Hypothalamus (tissue), 51 donors: ENCODE data around the gene CACNB1.

Experiments
- DNase-seq, 51 donors: peaks; one replicate each; lab custom pipeline; 2025; lab: John Stamatoyannopoulos, UW

The CACNB1 gene

DNA sequence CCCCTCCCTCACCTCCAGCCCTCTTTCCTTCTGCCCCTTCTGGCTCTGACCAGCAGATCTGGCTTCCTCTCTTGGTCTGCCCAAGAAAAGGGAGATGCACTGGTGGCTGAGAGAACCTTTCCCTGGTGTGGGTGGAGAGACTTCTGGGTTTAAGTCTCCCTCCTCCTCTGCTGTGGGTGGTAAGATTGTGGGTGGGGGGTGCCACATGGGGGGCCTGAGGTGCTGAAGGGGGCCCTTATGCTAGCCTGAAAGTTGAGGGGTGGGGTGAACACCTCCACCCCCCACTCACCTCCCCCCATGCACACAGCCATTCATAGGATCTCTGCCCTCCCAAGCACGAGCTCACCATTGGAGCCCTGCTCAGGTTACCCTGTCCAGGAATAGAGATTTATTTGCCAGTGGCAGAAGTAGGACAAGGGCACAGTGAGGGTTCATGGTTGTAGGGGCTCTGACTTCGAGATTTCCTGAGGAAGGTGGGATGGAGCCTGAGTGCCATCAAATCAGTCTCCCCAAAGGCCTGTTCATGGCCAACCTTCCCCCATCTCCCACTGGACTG is 30.0 kb upstream of the CACNB1 start:
- no peak for DNase-seq

- peak in 31 of 51 donors; percentile 9 to 76 (median 33) for DNase-seq
Observed at GRCh38 chr17:39225959-39226683, 28.7 kb upstream of the CACNB1 start.

DNA sequence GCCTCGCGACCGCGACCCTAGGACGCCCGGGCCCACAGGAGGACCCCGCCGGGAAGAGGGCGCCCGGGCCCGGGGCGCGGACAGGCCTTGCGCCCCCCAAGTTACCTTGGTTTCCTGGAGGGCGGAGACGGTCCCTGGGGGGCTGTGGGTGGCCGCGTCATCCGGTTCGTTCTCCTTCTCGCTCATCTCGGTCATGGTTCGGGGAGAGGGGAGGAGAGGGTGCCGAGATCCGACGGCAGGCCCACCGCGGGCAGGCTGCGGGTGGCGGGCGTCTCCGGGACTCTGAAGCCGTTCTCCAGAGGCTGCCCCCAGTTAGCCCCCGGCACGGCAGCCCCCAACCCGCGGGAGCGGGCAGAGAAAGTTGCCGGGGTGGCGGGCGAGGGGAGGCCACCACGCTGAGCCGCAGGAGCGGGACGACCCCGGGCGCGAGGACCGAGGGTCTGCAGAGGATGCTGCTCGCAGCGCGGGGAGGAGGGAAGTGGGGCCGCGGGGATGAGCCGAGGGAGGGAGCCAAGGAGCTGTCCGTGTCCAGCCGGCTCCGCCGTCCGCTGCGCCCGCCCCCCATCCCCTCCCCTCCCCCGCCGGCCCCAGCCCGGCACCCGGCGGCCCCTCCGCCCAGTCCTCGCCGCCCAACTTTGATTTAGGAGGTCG is 28.0 kb upstream of the CACNB1 start, which contains the start of gene STAC2:
TSS of gene STAC2 (minus strand) at position 638 of the 651 bp plus-strand sequence. CDS start at position 195, 443 bp downstream.
- DNase-seq = no peak

DNA sequence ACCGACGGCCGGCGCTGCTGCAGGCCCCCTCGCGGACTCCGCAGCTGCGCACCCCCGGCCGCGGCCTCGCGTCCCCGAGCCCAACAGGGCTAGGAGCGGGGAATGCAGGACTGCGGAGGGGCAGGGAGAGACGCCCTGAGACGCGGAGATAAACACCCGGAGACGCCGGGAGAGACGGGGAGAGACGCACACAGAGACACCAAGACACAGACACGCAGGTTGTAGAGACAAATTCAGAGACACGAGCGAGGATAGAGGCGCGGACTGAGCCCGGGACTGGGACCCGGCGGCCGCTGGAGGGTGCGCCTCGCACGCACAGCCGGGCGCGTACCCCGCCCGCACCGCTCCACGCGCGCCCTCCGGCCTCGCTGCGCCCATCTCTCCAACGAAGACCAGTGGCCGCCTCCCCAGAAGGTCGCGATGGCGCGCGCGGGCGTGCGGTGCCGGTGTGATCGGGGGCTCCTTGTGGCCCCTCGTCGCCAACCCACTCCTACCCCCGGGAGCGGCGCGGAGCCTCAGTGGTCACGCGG is 27.4 kb upstream of the CACNB1 start:
- DNase-seq = no peak

DNA sequence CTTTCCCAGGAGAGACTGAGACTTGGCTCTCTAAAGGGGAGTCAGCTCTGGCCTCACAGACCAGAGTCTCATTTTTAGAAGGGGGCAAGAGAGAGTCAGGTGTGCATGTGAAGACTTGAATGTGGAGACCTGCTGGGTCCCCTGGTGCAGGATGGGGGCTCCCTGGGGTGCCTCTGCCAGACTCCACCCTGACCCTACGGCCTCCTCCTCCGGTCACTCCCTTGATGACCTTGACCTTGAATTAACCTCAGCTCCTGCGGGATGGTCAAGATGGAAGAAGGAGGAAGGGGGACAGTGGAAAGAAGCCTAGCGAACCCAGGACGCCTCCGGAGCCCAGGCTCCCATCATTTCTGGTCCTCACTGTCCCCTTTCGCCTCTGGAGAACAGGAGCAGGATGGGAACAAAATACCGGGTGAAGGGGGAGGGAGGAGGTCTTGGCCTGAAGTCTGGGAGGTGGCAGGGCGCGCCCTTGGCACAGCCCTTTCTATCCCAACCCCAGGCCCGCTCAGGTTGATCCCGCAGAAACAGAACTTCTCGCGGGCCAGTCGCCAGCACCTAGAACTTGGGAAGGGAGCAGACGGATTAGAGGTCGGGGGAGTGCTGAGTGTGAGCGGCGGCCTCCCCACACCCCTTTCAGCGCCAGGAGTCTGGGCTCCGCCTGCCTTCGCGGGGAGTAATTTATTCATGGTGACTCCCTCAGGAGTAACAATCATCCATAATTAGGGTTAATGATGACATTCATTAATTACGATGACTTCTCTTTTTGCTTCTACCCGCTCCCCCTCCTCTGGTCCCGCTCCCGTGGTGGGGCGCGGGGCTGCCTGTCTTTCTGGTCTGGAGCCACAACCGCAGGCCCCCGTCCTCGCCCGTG is 26.7 kb upstream of the CACNB1 start:
- DNase-seq = no peak

- DNase-seq = peak in 1 of 51 donors; percentile 62
Observed at GRCh38 chr17:39222866-39223834, 25.7 kb upstream of the CACNB1 start.

DNA sequence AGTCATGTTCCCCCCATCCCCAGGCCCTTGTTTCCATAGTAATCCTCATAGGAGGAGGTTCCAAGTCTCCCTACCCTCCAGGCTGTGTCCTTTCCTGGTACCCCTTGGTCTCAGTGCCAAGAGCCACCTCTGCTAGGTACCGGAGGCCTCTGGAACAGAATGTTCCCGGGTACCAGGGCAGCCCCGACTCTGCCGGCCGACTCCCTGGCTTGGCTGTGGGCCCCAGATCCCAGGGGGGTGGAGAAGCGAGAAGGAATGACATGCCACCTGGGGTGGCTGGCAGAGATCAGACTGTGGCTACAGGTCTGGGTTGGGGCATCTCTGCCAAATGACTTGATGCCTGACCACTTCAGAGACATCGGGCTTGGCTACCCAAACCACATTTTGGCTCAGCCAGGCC is 24.7 kb upstream of the CACNB1 start:
- DNase-seq = no peak

GRCh38 chr17:39221572-39221971 is 24.1 kb upstream of the CACNB1 start:
- DNase-seq = no peak

GRCh38 chr17:39219647-39220154 is 22.2 kb upstream of the CACNB1 start:
- DNase-seq = peak in 38 of 51 donors; percentile 11 to 78 (median 50)

GRCh38 chr17:39218906-39219305 is 21.4 kb upstream of the CACNB1 start:
- DNase-seq = no peak

DNA sequence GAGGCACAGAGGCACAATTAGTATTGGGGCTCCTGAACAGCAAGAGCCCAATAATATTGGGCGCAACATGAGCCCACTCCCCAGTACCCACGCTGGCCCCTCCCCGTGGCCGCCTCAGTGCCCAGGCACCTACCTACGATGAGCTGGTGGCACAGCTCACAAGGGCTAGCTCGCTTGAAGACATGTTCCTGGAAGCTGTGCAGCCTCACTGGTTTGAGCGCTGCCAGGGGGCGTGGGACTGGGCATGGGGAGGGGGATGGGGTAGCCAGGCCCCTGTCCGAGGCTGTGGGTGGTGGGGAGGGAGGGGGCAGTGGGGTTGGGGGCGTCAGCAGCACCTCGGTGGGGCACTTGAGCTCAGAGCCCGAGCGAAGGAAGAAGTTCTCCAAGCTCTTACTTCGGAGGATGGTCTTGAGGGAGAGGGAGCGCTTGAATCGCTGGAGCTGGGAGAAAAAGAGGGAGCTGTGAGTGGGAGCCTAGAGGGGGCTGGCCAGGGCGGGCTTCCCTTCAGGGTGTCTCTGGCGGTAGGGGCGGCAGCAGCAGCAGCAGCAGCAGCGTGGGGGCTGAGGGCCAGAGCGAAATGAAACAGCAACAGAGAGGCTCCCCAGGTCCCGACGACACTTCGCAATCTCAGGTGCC is 20.4 kb upstream of the CACNB1 start:
- DNase-seq = no peak

DNA sequence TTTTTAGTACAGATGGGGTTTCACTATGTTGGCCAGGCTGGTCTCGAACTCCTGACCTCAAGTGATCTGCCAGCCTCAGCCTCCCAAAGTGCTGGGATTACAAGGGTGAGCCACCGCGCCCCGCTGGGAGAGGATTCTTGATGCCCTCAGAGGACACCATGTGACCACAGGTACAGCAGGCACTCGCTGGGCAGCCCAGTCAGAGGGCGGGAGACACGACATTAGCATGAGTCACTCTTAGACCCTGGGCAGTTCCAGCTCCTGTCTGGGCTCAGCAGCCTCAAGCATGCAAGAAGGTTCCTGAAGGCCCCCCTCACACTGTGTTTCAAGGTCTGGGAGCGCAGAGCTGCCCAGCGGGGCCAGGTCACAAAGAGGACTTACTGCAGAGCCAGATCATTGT is 16.4 kb upstream of the CACNB1 start:
- DNase-seq = no peak

GRCh38 chr17:39212841-39213480 is 15.5 kb upstream of the CACNB1 start:
- no peak for DNase-seq

- peak in 1 of 51 donors; percentile 42 for DNase-seq
Observed at GRCh38 chr17:39212195-39212810, 14.8 kb upstream of the CACNB1 start.

GRCh38 chr17:39210093-39210434 is 12.6 kb upstream of the CACNB1 start:
- DNase-seq = no peak

DNA sequence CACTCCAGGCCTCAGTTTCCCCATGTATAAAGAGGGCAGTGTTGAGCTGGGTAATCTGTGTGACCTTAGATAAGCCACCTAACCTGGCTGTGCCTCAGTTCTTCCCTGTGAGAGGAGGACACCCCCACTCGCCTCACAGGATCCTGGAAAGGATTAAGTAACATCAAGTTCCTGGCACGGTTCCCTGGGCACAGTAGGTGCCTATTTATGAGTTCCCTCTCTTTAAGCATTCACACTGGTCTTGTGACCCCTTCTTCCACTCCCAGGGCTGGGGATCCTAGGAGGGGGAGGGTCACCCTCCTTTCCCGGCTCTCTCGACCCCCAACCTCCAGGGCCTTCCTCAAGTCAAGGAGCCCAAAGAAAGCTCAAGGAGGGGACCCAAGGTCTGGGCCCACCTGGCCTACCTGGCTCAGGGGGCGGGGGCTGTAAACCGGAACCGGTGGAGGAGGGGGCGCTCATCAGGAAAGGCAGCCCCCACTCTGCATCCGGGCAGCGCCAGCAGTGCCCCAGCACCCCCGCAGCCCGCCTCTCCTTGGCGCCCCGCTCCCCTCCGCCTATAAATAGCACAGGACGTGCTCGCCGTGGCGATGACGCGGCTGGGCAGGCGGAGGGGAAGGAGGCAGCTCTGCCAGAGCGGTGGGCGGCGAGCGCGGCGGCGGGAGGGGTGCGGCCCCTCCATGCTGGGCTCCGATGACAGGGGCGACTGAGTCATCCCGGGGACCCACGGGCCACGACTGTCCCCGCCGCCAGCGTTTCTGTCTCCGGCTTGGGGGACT is 12.0 kb upstream of the CACNB1 start:
- DNase-seq = peak in 25 of 51 donors; percentile 11 to 79 (median 32)

DNA sequence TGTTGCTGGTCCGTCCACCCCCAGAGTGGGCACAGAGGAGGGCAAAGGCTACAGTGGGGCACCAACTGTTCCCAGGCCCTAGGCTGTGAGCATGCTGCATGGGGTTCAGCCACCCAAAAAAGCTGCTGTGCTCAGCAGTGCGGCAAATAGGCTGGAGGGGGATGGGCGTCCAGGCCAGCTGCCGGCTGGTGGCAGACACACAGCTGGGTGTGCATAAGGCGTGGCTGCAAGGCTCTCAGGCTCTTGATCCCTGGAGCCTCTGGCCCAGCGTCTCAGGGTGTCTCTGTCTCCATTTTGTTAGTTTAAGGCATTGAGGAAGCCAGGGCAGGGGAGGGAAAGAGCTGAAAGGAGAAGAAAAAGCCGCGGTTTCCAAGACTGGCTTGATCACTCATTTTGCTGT is 11.4 kb upstream of the CACNB1 start:
- peak in 1 of 51 donors; percentile 51 for DNase-seq
